Heart left ventricle (tissue), 13 donors: Measurements from ENCODE around the gene ANKRD44.

Experiments
- POLR2A ChIP-seq, 2 donors: fragments of 450-650 bp; IDR thresholded peaks; one replicate each; pipeline ENCODE4 v1.6.1; 2017; ENCODE audit warnings: antibody characterized with exemption in 2 of 2, mild to moderate bottlenecking in 2 of 2, moderate library complexity in 2 of 2
- TF ChIP-seq, protein P1 (sequence below), 12 donors: fragments of 200-600 bp; sonication (generic) in 4 of 12; IDR thresholded peaks; one replicate each; pipeline versions ENCODE4 v1.5.0 to v1.8.0; 2018 to 2022; ENCODE audit warnings: antibody characterized with exemption in 12 of 12, mild to moderate bottlenecking in 5 of 12
- donor health status: ischemic (EF 13 %, LVEDD 7.1; RV severe dilation, severe dysfunction).
- donor health status: DM: no; HTN: yes; CAD: no.
- donor health status: DM: no; HTN: no; CAD: no.
- donor health status: ischemic (EF 25% LVEDD 6.9; RV normal size, moderate dysfunction).
- donor health status: ischemic (EF 25% LVEDD 5.7; RV mildly dilated, moderate dysfunction).
- donor health status: ischemic (EF 35%, LVEDD 5.7; RV mildly dilated, moderate dysfunction).
- donor health status: nonischemic (EF 11% LVEDD 7.7; RV severe dilation, severe dysfunction).
- donor health status: DM: yes; HTN: yes; CAD: no.
- donor health status: PGD.
- donor health status: ischemic (EF 29% LVEDD 5.4; RV normal size, mild dysfunction).
- donor health status: nonischemic (EF 23%, LVEDD 6.1; RV moderate dilation, normal function).

DNA sequence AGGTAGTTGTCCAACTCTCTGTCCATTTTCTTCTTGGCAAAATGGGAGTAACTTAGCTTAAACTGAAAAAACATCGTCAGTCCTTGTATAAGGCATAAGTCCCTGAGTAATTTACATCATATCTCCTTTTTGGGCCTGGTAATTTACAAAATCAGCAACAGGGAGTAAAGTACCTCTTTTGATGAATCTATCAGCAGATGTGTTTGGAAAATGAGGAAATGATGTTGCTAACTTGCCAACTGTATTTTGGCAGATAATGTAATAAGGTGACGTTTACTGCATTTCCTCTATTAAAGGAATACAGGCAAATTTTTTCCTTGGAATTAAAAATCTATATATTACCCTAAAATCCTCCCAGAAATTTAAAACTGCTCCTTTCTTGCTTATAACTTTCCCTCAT lies 29.2 kb downstream of the ANKRD44 start:
- no peak for TF ChIP-seq POLR2A (IDR thresholded peaks at IDR 0.05)
- TF ChIP-seq, protein P1, sequence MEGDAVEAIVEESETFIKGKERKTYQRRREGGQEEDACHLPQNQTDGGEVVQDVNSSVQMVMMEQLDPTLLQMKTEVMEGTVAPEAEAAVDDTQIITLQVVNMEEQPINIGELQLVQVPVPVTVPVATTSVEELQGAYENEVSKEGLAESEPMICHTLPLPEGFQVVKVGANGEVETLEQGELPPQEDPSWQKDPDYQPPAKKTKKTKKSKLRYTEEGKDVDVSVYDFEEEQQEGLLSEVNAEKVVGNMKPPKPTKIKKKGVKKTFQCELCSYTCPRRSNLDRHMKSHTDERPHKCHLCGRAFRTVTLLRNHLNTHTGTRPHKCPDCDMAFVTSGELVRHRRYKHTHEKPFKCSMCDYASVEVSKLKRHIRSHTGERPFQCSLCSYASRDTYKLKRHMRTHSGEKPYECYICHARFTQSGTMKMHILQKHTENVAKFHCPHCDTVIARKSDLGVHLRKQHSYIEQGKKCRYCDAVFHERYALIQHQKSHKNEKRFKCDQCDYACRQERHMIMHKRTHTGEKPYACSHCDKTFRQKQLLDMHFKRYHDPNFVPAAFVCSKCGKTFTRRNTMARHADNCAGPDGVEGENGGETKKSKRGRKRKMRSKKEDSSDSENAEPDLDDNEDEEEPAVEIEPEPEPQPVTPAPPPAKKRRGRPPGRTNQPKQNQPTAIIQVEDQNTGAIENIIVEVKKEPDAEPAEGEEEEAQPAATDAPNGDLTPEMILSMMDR (IDR thresholded peaks at IDR 0.05) = no peak
